H9 (cell line): ENCODE data around the gene ZFP92. TPM values are rescaled to one million over a fixed set of nuclear protein-coding genes. Genes with fewer than 3 reads are reported as not detected.

Experiments
- DNase-seq: peaks from one replicate; pipeline ENCODE4 v3.0.0-alpha.2; 2017
- H2AFZ ChIP-seq: one replicate; pipeline ENCODE4 v1.6.1; 2013; ENCODE audit warnings: mild to moderate bottlenecking, low read length, control low read depth, moderate library complexity
- H2AK5ac ChIP-seq: 2 replicates; pipeline ENCODE4 v1.6.1; 2013; ENCODE audit warnings: low read length, control low read depth, mixed read lengths; ENCODE audit not compliant: insufficient read length
- H2BK120ac ChIP-seq: one replicate; pipeline ENCODE4 v1.6.1; 2013; ENCODE audit warnings: low read depth, mild to moderate bottlenecking, low read length, control low read depth, inconsistent platforms; ENCODE audit not compliant: poor library complexity, severe bottlenecking
- H2BK12ac ChIP-seq: 2 replicates; pipeline ENCODE4 v1.6.1; 2013; ENCODE audit warnings: low read length, control low read depth, mixed read lengths, low read depth; ENCODE audit not compliant: insufficient read length
- H2BK15ac ChIP-seq: 2 replicates; pipeline ENCODE4 v1.6.1; 2013; ENCODE audit warnings: low read depth, low read length, control low read depth
- H2BK20ac ChIP-seq: one replicate; pipeline ENCODE4 v1.6.1; 2013; ENCODE audit warnings: low read depth, mild to moderate bottlenecking, low read length, control low read depth, inconsistent platforms; ENCODE audit not compliant: poor library complexity, severe bottlenecking
- H2BK5ac ChIP-seq: 2 replicates; pipeline ENCODE4 v1.6.1; 2013; ENCODE audit warnings: low read length, control low read depth, mixed read lengths; ENCODE audit not compliant: insufficient read length
- H3K14ac ChIP-seq: 2 replicates; pipeline ENCODE4 v1.6.1; 2013; ENCODE audit warnings: low read length, control low read depth; ENCODE audit not compliant: insufficient read depth
- H3K18ac ChIP-seq: 2 replicates; pipeline ENCODE4 v1.6.1; 2013; ENCODE audit warnings: low read depth, mild to moderate bottlenecking, mixed read lengths, low read length, control low read depth; ENCODE audit not compliant: insufficient read length
- H3K23ac ChIP-seq: 2 replicates; pipeline ENCODE4 v1.6.1; 2013; ENCODE audit warnings: low read length, control low read depth, mixed read lengths, low read depth; ENCODE audit not compliant: insufficient read length
- H3K23me2 ChIP-seq: 2 replicates; pipeline ENCODE4 v1.6.1; 2013; ENCODE audit warnings: low read depth, mild to moderate bottlenecking, mixed read lengths, low read length, control low read depth; ENCODE audit not compliant: insufficient read length, poor library complexity, severe bottlenecking
- H3K27ac ChIP-seq: 2 replicates; pipeline ENCODE4 v1.5.1; 2013; ENCODE audit warnings: low read length, control low read depth, mixed read lengths, low read depth; ENCODE audit not compliant: insufficient read length
- H3K27me3 ChIP-seq: 2 replicates; pipeline ENCODE4 v1.6.1; 2013; ENCODE audit warnings: low read length, control low read depth, inconsistent platforms; ENCODE audit not compliant: insufficient read depth
- H3K4ac ChIP-seq: 2 replicates; pipeline ENCODE4 v1.6.1; 2013; ENCODE audit warnings: low read depth, mild to moderate bottlenecking, control low read depth, inconsistent platforms, low read length, moderate library complexity
- H3K4me1 ChIP-seq: 2 replicates; pipeline ENCODE4 v1.6.1; 2013; ENCODE audit warnings: low read length, control low read depth, inconsistent platforms; ENCODE audit not compliant: insufficient read depth
- H3K4me2 ChIP-seq: 2 replicates; pipeline ENCODE4 v1.6.1; 2013; ENCODE audit warnings: low read length, control low read depth, mixed read lengths; ENCODE audit not compliant: insufficient read length, insufficient read depth
- H3K56ac ChIP-seq: 2 replicates; pipeline ENCODE4 v1.6.1; 2013; ENCODE audit warnings: low read depth, mild to moderate bottlenecking, mixed read lengths, low read length, control low read depth; ENCODE audit not compliant: insufficient read length
- H3K79me1 ChIP-seq: 2 replicates; pipeline ENCODE4 v1.6.1; 2013; ENCODE audit warnings: low read depth, mild to moderate bottlenecking, moderate library complexity, low read length, control low read depth, inconsistent platforms; ENCODE audit not compliant: insufficient read depth, poor library complexity, severe bottlenecking
- H3K79me2 ChIP-seq: 2 replicates; pipeline ENCODE4 v1.6.1; 2013; ENCODE audit warnings: low read length, control low read depth, inconsistent platforms; ENCODE audit not compliant: insufficient read depth
- H3K9ac ChIP-seq: 2 replicates; pipeline ENCODE4 v1.6.1; 2013; ENCODE audit warnings: low read length, control low read depth, mixed read lengths; ENCODE audit not compliant: insufficient read length; ENCODE audit errors: extremely low read depth
- H3K9me3 ChIP-seq: one replicate; pipeline ENCODE4 v1.6.1; 2013; ENCODE audit warnings: low read depth, low read length, inconsistent platforms; ENCODE audit not compliant: control insufficient read depth
- H3T11ph ChIP-seq: one replicate; pipeline ENCODE4 v1.6.1; 2013; ENCODE audit warnings: mild to moderate bottlenecking, low read length, control low read depth, inconsistent platforms
- H4K20me1 ChIP-seq: one replicate; pipeline ENCODE4 v1.6.1; 2013; ENCODE audit not compliant: control insufficient read depth, insufficient read length, insufficient read depth
- H4K5ac ChIP-seq: 2 replicates; pipeline ENCODE4 v1.6.1; 2013; ENCODE audit warnings: low read depth, mild to moderate bottlenecking, mixed read lengths, low read length, control low read depth; ENCODE audit not compliant: insufficient read length
- H4K8ac ChIP-seq: replicated peaks from 2 replicates; pipeline ENCODE4 v1.6.1; 2013; ENCODE audit warnings: low read length, control low read depth, mixed read lengths, low read depth; ENCODE audit not compliant: insufficient read length
- H4K91ac ChIP-seq: 2 replicates; pipeline ENCODE4 v1.6.1; 2013; ENCODE audit warnings: low read depth, mild to moderate bottlenecking, moderate library complexity, mixed read lengths, low read length, control low read depth; ENCODE audit not compliant: insufficient read length
- H3K27ac Mint-ChIP-seq, 3 experiments: 2 replicates in 2 of 3; 3 replicates in 1 of 3; pipeline ENCODE4 v1.8.0; 2020 to 2021; ENCODE audit warnings: mixed read lengths in 3 of 3, mild to moderate bottlenecking in 1 of 3, moderate library complexity in 1 of 3
- H3K27me3 Mint-ChIP-seq: 2 replicates; pipeline ENCODE4 v1.8.0; 2021; ENCODE audit warnings: low read depth, mild to moderate bottlenecking, moderate library complexity, mixed read lengths
- H3K36me3 Mint-ChIP-seq, 3 experiments: 2 replicates in 2 of 3; 3 replicates in 1 of 3; pipeline ENCODE4 v1.8.0; 2020 to 2021; ENCODE audit warnings: low read depth in 3 of 3, mixed read lengths in 3 of 3; ENCODE audit not compliant: insufficient read depth in 1 of 3
- H3K4me1 Mint-ChIP-seq, 2 experiments: 2 replicates each; pipeline ENCODE4 v1.8.0; 2020; ENCODE audit warnings: mixed read lengths in 2 of 2
- H3K4me3 Mint-ChIP-seq, 2 experiments: 2 replicates in 1 of 2; 3 replicates in 1 of 2; pipeline ENCODE4 v1.8.0; 2020 to 2021; ENCODE audit warnings: mild to moderate bottlenecking in 2 of 2, mixed read lengths in 2 of 2, moderate library complexity in 1 of 2
- H3K9me3 Mint-ChIP-seq, 2 experiments: 2 replicates in 1 of 2; 3 replicates in 1 of 2; pipeline ENCODE4 v1.8.0; 2020; ENCODE audit warnings: mild to moderate bottlenecking in 2 of 2, mixed read lengths in 2 of 2, moderate library complexity in 1 of 2
- WGBS: extraction: QIAGEN DNeasy Blood & Tissue Kit; methylation state at CpG from one replicate; pipeline ENCODE4 v1.1.7; 2013; ENCODE audit warnings: missing lambda C conversion rate, low lambda C conversion rate, mixed read lengths; ENCODE audit not compliant: insufficient read length; ENCODE audit errors: extremely low coverage; 5-methylcytosine and 5-hydroxymethylcytosine counted together
- total RNA-seq: library from RNA; stranded (reverse); gene quantifications from 2 replicates; pipeline ENCODE4 v1.2.1, GENCODE V29; 2021
- TF ChIP-seq, protein P1 (sequence below): fragments of 200-600 bp; sonication (generic); conservative IDR thresholded peaks from 3 replicates; pipeline ENCODE4 v1.8.0; 2021; ENCODE audit warnings: antibody characterized with exemption, mild to moderate bottlenecking

ZFP92 gene
- total RNA-seq, 1 experiment from 2014 or later = 0.68 TPM

DNA sequence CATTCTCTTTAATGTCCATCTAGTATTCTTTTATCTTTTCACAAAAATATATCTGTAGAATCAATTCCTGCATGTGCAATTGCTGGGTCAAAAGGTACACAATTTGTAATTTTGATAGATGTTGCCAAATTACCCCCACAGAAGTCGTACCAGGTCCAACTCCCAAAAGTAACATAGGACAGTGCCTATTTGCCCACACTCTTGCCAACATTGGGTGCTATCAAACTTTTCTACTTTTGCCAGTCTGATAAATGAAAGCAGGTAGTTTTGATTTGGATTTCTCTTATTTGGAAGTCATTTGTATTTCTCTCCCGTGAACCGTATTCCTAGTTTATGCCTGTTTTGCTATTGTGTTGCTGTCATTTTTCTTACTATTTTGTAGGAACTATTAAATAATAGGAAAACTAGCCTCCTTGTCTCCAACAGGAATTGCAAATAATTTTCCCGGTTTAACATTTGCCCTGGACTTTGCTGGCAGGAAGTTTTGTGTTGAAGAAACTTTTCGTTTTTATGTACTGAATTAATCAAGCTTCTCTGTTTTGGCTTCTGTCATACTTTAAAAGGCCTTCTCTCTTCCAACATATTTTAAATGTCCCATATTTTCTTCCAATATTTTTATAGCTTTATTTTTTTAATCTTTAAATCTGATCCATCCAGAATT lies 44.3 kb upstream of the ZFP92 start:
- H3K9ac ChIP-seq = no peak overlapping the region
- no peaks in the 10 kb centered on the region for H3K4me1 ChIP-seq
- no peak overlapping the region for H2BK15ac ChIP-seq
- H2AFZ ChIP-seq = no peak overlapping the region
- Mint-ChIP-seq H3K27ac (no peak overlapping the region), H3K4me1 (no peaks in the 10 kb centered on the region), H3K36me3 (peaks cover 0 to 2% (median 0%) of the 10 kb centered on the region in 3 experiments; a peak in 1 of 7 replicates), H3K4me3 (no peak overlapping the region; a peak in 1 of 5 replicates), H3K9me3 (peaks cover 63 to 77% of the 10 kb centered on the region in 2 experiments), H3K27me3 (peaks cover 9% of the 10 kb centered on the region)
- no peak overlapping the region for H2BK12ac ChIP-seq
- H4K20me1 ChIP-seq = no peaks in the 10 kb centered on the region
- H3K9me3 ChIP-seq = peaks cover 23% of the 10 kb centered on the region
- no peak overlapping the region for H3K27ac ChIP-seq
- no peak overlapping the region for H3K18ac ChIP-seq
- no peak overlapping the region for H4K8ac ChIP-seq
- no peaks in the 10 kb centered on the region for H3K79me1 ChIP-seq
- no peak overlapping the region for H4K91ac ChIP-seq
- no peak overlapping the region for H4K5ac ChIP-seq
- H3T11ph ChIP-seq = no peak overlapping the region
- no peak overlapping the region for H2AK5ac ChIP-seq
- H3K56ac ChIP-seq = no peak overlapping the region
- TF ChIP-seq, protein P1, sequence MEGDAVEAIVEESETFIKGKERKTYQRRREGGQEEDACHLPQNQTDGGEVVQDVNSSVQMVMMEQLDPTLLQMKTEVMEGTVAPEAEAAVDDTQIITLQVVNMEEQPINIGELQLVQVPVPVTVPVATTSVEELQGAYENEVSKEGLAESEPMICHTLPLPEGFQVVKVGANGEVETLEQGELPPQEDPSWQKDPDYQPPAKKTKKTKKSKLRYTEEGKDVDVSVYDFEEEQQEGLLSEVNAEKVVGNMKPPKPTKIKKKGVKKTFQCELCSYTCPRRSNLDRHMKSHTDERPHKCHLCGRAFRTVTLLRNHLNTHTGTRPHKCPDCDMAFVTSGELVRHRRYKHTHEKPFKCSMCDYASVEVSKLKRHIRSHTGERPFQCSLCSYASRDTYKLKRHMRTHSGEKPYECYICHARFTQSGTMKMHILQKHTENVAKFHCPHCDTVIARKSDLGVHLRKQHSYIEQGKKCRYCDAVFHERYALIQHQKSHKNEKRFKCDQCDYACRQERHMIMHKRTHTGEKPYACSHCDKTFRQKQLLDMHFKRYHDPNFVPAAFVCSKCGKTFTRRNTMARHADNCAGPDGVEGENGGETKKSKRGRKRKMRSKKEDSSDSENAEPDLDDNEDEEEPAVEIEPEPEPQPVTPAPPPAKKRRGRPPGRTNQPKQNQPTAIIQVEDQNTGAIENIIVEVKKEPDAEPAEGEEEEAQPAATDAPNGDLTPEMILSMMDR = no peak
- H2BK5ac ChIP-seq = no peak overlapping the region
- no peak overlapping the region for H2BK120ac ChIP-seq
- no peaks in the 10 kb centered on the region for H3K79me2 ChIP-seq
- H3K14ac ChIP-seq = no peak overlapping the region
- no peaks in the 10 kb centered on the region for H3K23me2 ChIP-seq
- H3K4me2 ChIP-seq = no peak overlapping the region
- no peak overlapping the region for H3K4ac ChIP-seq
- no peaks in the 10 kb centered on the region for H3K27me3 ChIP-seq
- no peak overlapping the region for H3K23ac ChIP-seq
- no peak overlapping the region for H2BK20ac ChIP-seq
- DNase-seq = no peak
- WGBS = no CpG with 5 or more reads among the region's 5 CpGs
